Measurements from ENCODE around the gene CDKAL1.

Gene CDKAL1

DNA sequence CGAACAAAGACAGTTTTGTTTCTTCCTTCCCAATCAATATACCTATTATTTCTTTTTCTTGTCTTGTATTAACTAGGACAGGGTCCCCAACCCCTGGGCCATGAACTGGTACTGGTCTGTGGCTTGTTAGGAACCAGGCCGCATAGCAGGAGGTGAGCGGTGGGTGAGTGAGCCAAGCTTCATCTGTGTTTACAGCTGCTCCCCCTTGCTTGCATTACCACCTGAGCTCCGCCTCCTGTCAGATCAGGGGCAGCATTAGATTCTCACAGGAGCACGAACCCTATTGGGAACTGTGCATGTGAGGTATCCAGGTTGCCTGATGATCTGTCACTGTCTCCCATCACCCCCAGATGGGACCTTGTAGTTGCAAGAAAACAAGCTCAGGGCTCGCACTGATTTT, 151.9 kb downstream of the CDKAL1 start:
- no peak for DNase-seq

DNA sequence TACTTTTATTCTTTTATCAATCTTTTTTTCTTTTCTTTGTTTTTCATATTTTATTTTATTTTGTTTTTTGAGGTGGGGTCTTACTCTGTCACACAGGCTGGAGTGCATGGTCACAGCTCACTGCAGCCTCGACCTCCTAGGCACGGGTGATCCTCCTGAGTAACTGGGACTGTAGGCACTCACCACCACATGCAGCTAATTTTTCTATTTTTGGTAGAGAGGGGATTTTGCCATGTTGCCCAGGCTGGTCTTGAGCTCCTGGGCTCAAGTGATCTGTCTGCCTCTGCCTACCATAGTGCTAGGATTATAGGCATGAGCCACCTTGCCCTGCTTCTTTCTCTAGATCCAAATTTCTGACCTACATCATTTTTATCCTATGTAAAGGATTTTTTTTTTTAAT, 153.2 kb downstream of the CDKAL1 start:
- DNase-seq = no peak

DNA sequence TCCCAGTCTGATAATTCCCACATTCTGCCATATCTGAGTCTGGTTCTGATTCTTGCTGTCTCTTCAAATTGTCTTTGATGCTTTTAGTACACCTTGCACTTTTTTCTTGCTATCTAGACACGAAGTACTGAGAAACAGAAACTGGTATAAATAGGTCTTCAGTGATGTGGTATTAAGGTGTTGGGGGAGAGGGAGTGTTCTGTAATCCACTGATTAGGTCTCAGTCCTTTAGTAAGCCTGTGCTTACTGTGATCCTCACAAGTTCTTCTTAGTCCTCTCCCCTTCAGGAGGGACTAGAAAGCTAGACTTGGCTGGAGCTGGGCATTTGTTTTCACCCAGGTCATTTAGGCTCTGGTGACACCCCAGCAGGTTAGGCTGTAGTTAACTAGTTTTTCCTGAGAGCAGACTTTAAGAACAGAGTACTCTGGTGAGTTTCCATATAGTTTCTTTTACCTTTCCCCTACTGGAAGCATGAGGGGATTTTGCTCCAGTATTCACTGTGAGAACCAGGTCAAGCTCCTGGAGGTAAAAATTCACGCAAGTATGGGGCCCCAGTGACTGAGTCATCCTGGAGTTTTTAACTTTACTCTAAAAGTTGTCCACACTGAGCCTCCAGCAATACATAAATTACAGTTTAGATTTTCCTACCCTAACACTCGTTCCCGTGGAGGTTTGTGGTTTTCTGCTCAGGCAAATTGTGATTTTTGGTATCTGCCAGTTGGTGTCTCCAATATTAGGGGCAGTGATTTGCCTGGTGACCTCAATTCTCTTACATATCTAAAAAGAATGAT, 154.6 kb downstream of the CDKAL1 start:
- no peak for DNase-seq

DNA sequence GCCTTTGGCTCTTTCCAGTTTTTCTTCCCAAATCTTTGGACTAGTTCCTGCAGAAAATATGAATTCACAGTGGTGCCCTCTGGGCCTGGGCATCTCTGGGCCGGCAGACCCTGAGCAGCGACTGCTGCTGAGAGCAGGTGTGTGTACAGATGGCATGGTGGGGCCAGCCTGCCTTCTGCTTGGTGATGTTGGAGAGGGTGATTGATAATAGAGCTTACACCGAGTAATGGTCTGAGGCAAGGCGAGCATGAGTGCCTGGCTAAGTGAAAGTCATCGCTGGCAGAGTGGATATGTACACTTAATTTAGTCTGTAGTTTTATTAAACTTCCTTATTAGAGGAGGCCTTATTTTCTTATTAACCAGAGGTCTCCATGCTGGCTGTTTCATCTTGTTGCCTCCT, 156.9 kb downstream of the CDKAL1 start:
- no peak for DNase-seq

DNA sequence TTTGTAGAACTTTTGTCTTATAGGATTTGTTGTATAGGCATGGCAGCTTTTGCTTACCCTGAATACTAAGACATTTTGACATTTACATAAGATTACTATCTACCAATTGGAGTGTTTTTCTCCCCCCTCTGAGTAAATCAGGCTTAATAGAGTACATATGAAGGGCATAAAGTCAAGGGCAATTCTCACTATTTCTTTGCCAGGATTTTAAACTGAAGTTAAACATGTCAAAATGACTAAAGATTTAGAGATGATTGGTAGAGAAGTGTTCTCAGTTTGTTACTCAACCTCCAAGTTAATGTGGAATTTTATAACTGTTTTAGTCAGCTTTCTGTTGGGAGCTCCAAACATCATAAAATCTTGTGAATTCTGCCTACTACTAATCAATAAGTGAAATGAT, 157.8 kb downstream of the CDKAL1 start:
- DNase-seq = no peak

DNA sequence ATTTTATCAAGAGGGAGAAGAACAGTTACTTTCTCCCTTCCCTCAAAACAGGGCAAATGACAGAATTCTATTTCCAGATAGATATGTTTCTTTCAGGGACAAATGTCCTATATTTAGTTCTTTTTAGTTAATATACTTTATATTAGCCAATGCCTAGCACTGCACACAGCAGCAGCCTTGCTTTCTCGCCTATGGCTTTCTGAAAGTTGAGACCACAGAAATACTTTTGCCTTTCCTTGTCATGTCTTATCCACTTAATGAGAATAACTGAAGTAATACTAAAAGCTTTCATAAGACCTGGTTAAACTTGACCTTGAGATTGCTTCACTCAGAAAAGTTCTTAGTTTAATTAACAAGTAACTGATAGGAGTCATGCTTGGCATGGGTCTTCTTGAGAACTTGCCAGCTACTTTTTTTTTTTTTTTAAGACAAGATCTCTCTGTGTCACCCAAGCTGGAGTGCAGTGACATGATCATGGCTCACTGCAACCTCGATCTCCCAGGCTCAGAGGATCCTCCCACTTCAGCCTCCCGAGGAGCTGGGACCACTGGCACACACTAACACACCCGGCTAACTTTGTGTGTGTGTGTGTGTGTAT, 159.3 kb downstream of the CDKAL1 start:
- DNase-seq = no peak

DNA sequence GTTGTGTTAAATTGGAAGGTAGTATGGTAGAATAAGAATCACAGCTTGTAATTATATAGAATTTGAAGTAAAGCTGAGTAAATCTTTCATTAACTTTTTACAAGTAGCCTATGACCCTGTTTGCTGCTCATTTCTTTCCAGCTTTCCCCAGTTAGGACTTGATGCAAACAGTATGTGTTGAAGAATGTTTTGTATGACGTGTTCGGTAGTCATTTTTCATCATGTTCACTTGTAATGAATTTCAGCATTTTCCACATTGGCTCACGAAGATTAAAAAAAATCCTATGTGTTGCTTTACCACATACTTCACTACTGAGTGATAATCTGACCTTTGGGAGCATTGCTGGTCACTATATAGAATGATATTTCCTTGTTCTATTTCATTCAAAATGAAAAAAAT, 162.4 kb downstream of the CDKAL1 start:
- no peak for DNase-seq

DNA sequence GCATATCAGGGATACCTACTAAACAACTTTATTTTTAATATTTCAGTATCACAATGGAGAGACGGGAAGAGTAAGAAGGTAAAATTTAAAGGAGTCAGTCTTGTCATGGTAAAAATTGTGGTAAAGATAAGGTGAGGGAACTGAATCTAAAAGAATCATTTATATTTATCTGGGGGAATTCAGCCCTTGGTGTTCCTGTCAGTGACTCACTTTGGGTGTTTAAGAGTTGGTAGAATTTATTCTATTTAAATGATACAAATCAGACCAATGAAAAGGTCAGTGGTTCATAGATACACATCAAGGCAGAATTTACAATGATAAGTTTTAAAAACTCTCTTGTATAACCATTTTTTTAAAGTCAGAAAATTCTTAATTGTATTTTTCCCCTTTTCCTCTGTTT, 164.4 kb downstream of the CDKAL1 start:
- DNase-seq = no peak

DNA sequence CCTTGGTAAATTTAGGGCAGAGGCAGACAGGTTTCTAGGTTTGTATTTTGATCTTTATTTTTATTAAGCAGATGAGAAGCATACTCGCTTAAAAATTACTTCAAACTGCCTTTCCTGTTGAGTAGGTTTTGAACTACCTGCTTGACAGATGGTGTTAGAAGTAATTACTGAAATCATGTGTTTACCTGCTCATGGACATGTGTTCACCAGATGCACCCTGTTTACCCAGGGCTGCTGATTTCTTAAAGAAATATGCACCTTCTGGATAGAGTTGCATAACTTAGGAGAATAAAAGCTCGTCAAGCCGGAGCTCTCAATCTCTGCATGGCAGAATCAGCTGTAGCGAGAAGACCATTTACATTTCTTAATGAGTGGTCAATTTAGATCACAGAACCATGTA, 165.1 kb downstream of the CDKAL1 start:
- DNase-seq = no peak

DNA sequence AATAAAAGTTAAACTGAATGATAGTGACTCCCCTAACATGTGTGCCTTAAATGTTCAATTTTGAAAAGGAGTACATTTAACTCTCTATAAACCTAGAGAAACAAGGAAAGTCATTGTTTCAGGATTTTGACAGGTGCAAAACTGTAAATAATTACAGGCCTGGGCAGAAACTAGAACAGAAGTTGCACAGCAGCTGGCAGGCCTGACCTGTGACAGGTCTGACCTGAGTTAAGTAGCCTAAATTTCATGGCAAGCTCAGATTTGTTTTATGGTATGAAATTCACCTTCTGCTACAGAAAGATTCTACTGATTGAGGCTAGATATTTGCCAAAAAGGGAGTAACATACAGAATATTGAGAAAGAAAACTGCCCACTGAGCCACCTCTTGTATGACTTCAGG, 166.1 kb downstream of the CDKAL1 start:
- DNase-seq = no peak

DNA sequence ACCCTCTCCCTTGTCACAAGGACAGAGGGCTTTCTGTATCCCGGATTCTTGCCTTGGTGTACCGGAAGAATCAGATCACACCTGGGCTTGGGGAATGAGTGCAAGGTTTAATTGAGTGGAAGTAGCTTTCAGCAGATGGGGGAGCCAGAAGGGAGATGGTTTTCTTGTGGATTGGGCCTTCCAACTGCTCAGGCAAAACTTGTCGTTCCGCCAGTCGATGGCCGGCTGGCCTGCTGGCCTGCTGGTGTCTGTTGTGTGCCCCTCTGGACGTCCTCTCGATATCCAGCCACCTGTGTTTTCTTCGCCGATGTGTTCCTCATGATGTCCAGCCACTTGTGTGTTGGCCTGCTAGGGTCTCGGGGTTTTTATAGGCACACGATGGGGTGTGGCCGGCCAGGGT, 168.1 kb downstream of the CDKAL1 start:
- no peak for DNase-seq

DNA sequence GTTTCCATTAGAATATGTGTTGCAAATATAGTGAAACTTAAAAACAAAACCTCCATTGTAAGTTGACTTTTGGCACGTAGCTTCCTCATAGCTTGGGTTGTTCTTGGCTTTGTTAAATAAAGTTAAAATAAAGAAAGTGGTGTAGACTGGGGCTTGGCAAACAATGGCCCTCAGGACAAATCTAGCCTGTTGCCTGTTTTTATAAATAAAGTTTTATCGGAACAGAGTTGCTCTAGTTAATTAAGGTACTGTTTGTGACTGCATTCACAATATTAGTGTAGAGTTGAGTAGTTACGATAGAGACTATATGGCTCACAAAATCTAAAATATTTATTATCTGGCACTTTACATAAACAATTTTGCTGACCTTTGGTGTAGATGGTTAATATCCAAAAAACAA, 168.8 kb downstream of the CDKAL1 start:
- DNase-seq = no peak

DNA sequence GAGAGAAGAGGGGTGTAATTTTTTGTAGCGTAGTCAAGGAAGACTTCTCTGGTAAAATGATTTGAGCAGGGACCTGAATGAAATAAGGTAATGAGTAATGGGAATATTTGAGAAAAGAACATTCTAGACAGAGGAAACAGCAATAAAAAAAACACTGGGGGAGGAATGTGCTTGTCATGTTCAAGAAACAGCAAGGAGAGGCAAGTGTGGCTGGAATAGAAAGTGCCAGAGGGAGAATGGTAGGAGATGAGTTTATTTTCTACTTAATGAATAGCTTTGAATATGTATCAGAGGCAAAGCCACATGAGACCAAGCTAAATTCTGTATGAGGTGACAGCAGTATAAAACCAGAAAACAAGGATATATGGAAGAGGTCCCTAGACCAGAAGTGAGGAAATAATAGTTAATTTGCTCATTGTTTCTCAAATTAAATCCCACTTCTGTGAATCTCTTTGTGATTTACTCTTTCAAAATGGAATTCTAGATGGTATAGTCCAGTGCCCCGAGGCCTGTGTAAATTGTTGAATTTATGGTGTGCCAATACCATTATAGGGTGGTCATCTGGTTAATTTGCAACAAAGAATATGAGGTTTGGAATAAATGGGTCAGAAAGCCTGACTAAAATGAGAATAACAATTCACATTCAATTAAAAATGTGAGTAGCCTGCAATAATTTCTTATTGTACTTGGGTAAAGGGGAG, 170.2 kb downstream of the CDKAL1 start:
- DNase-seq = no peak

DNA sequence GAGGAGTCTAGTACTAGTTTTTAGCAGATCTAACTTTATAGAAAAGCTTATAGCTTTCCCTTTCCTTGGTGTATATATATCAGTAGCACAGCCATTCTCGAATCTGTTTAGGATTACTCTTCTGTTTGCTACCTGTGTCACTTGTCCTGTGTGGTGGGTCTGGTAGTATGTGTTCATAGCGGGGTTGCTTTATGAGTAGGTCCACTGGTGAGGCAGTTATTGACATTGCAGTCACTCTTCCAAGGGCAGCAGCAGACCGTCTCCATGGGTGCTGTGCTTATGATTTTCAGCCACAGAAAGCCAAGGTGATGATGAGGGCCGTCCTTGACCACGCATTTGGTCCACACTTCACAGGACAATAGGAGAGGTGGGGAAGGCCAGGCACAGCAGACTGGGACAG, 171.5 kb downstream of the CDKAL1 start:
- DNase-seq = no peak

DNA sequence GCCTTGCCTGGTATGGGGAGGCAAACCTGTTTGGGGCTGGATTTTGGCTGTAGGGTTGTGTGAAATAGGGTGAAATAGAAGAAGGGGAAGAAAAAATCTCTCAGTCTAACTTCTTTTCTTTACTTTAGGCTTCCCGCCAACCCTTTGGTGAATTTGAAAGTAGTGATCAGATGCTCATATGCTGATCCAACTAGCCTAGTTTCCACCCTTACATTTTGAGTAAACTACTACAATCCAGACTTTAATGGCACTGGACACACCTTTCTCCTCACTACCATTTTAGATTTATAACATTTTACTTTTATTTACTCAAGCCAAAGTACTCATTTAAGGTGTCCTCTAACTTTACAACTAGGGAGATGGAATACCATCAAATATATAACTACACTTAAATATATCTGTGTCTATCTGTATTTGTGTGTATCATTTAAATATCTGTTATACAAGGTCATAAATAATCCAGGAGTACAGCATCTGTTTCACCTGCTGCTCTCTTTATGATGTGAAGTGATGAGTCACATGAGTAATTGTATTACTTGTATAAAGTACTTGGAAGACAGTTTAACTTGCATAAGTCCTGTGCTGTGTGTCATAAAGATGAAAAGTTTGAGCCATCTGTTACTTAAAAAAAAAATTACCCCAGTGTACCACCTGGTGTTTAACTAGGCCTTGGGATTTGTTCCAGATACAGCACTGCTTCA, 172.1 kb downstream of the CDKAL1 start:
- DNase-seq = no peak

DNA sequence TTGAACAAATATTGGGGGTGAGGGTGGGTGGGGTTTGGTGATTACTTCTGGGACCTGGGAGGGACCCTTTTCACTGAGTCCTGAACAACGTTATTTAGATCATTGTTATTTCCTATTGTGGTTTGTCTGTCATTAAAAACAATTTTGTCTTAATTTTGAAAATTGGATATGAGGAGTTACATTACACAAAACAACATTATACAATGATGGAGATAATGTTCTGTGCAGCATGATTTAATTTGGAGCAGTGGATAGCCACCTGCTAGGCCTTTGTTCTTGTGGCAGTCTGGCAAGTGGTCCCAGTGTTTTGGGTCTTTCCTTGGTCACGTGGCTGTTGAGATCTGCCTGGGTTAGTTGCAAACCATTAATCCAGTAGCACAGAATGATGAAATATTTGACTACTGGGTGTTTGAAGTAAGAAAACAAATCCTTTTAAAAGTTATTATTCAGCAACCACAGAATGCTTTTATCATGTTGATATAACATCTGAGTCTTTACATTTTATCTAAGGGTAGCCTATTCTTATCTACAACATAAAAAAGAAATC, 172.8 kb downstream of the CDKAL1 start:
- DNase-seq = no peak

DNA sequence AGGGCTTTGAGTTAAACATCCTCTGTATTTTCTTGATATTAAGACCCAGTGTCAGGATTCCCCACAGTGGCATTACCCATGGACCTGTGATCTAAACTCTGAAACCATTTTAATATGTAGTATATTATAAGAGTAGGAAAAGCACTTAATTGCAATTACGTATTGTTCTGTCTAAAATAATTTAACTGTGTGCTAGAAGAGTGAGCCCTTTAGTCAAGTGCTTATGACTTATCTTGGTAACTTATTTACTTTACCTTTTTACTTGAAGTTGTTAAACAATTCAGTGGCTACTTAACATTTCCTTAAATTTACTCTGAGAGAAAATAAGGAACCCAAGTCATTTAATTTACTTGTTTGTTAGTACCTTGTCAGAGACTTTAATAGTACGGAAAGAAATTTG, 173.6 kb downstream of the CDKAL1 start:
- no peak for DNase-seq

DNA sequence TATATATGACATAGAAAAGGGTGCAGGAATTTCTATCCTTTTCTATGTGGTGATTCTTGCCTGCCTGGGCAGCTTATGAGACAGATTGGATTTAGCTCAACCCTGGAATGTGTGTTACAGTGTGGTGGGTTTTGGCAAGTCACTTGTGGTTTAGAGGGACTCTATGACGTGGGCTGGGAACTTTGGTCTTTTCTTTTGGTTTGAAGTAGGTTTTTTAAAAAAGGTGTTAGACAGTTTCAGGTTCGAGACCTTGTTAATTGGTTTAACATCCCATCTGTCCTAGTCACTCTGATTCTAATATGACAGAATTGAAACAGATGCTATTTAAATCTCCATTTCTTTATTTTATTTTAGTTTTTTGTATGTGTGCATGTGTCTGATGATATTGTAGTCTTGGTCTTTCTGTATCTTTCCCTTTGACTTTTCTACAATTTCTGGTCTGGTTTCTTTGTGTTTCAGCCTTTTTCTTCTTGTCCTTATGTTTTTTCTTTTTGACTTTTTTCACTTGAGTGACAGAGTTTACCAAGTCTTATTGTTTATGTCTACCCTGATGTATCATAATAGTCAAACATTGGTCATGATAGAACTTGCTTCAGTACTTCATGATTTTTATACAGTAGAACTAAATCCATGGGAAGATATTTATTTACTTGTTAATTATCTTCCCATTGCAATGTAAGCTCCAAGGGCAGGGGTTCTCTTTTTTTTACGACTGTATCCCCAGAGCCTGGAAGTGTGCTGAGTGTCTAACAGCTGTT, 174.3 kb downstream of the CDKAL1 start:
- no peak for DNase-seq

DNA sequence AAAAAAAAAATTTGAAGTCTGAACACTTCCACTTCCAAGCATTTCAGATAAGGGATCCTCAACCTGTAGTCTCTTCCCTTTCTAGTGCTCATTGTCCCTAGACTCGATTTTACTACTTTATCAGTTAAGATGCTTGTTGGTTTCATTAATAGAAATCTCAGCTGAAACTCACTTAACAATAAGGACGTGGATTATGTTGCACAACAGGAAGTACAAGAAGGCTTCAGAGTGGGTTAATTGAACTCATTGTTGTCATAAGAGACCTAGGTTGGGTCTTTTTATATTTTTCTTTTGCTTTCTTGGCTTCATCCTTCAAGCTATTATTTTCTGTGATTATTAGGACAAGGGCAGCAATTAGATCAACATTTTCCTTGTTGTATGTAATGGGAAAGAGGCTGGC, 175.2 kb downstream of the CDKAL1 start:
- DNase-seq = no peak

DNA sequence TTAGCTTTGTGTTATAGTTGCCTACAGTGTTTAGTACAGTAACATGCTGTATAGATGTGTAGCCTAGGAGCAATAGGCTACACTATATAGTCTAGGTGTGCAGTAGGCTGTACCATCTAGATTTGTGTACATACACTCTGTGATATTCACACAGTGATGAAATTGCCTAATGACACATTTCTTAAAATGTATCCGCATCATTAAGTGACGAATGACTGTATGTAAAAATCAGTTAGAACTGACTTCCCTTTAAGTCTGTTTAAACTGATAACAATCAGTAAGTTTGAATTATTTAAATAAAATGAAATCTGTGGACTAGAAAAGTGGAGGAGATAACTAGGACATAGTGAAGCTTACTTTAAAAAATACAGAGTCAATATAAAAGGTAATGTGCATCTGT, 176.1 kb downstream of the CDKAL1 start:
- no peak for DNase-seq

DNA sequence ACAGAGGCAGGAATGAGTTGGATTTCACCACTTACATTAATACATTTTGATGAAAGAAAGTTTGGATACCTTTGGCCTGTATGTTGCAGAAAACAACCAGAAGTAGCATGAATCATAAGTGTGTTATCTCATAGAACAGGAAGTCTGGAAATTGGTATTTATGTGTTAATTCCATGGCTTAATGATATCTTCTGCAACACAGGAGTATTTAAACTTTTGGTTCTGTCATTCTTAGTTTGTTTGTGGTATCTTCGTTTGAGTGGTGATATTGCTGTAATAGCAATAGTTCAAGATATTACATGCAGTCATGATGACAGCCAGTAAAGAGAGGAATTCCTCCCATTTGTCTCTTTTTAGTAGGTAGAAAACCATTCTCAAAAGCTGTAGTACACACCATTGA, 177.3 kb downstream of the CDKAL1 start:
- no peak for DNase-seq

DNA sequence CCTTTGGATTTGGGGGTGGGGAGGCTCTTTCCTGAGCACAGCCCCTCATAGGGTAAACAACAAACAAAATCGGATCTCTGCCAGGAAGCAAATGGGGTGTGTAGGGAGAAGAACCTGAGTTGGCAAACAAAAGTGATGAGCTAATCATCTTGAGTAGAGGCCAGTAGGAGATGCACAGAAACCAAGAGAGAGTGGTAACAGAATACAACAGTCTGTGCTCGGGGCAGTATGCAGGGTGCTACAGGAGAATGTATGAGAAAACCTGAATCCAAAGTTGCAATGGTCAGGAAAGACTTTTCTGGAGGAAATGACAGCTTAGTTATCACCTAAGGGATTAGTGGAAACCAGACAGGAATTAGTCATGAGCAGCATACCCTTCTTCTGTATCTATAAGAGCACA, 177.8 kb downstream of the CDKAL1 start:
- no peak for DNase-seq

Measured in GDM1 (cell line).